ENCODE measurements around the gene SYT2.
"Not testable (repeated sequence)": the region's sequence is repeated elsewhere in the genome, so short reads cannot be mapped to it uniquely, and the experiment has no call there.

Gene SYT2

DNA sequence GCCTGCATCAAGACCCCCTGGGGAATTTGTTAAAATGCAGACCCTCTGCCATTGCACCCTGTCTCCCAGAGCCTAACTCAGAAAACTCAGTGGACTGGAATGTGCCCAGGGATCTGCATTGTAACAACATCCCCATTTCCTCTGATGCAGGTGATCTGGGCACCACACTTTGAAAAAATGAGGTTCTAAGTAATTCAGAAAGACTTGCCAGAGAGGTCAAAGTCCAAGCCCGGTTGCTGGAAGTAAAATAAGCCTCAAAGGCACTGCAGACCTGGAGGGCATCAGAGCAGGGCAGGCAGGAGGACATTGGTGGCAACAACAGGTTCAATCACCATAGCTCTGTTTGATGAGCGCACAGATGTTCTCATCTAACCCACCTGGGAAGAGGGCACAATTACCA lies 90.7 kb downstream of the SYT2 start:
- Histone ChIP-seq H3K9me3 (ENCODE audit: insufficient read depth, low read length, severe bottlenecking) (no peaks in the 10 kb centered on the region), H3K27me3 (ENCODE audit: insufficient read depth, low read length, poor library complexity) (no peaks in the 10 kb centered on the region), H3K36me3 (ENCODE audit: insufficient read depth, low read length) (no peaks in the 10 kb centered on the region), H3K4me3 (ENCODE audit: low read depth in 1 of 2, low read length in 2 of 2) (no peak overlapping the region), H3K4me2 (ENCODE audit: insufficient read depth, low read length) (no peak overlapping the region), H3K27ac (ENCODE audit: low read length) (no peak overlapping the region), H2AFZ (ENCODE audit: low read depth, low read length) (no peak overlapping the region), H4K20me1 (ENCODE audit: insufficient read depth, low read length) (peaks cover 3% of the 10 kb centered on the region; the same call in 1 of the 2 replicates), H3K79me2 (ENCODE audit: insufficient read depth, low read length) (no peaks in the 10 kb centered on the region), H3K4me1 (ENCODE audit: insufficient read depth, low read length) (no peaks in the 10 kb centered on the region), H3K9ac (ENCODE audit: low read depth, low read length) (no peak overlapping the region)
- no peak for ATAC-seq (ENCODE audit: insufficient read depth, low read depth)
- TF ChIP-seq EZH2 (IDR thresholded peaks at IDR 0.05; ENCODE audit: borderline replicate concordance, low read depth, low read length, severe bottlenecking), result no peak
- TF ChIP-seq, protein P1, sequence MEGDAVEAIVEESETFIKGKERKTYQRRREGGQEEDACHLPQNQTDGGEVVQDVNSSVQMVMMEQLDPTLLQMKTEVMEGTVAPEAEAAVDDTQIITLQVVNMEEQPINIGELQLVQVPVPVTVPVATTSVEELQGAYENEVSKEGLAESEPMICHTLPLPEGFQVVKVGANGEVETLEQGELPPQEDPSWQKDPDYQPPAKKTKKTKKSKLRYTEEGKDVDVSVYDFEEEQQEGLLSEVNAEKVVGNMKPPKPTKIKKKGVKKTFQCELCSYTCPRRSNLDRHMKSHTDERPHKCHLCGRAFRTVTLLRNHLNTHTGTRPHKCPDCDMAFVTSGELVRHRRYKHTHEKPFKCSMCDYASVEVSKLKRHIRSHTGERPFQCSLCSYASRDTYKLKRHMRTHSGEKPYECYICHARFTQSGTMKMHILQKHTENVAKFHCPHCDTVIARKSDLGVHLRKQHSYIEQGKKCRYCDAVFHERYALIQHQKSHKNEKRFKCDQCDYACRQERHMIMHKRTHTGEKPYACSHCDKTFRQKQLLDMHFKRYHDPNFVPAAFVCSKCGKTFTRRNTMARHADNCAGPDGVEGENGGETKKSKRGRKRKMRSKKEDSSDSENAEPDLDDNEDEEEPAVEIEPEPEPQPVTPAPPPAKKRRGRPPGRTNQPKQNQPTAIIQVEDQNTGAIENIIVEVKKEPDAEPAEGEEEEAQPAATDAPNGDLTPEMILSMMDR (IDR thresholded peaks at IDR 0.05; ENCODE audit: borderline replicate concordance, extremely low read depth, low read length, poor library complexity, severe bottlenecking), result no peak
- no peak for DNase-seq

GRCh38 chr1:202619012-202619411 lies 91.2 kb downstream of the SYT2 start:
- H3K4me3 ChIP-seq (ENCODE audit: low read depth in 1 of 2, low read length in 2 of 2); H3K79me2 ChIP-seq (ENCODE audit: insufficient read depth, low read length); H3K4me1 ChIP-seq (ENCODE audit: insufficient read depth, low read length); H3K9ac ChIP-seq (ENCODE audit: low read depth, low read length); H3K27ac ChIP-seq (ENCODE audit: low read length); H4K20me1 ChIP-seq (ENCODE audit: insufficient read depth, low read length); H2AFZ ChIP-seq (ENCODE audit: low read depth, low read length); ATAC-seq (ENCODE audit: insufficient read depth, low read depth); DNase-seq; H3K27me3 ChIP-seq (ENCODE audit: insufficient read depth, low read length, poor library complexity); H3K9me3 ChIP-seq (ENCODE audit: insufficient read depth, low read length, severe bottlenecking); H3K4me2 ChIP-seq (ENCODE audit: insufficient read depth, low read length); H3K36me3 ChIP-seq (ENCODE audit: insufficient read depth, low read length): not testable (repeated sequence)

GRCh38 chr1:202616355-202616915 lies 93.8 kb downstream of the SYT2 start:
- Histone ChIP-seq H3K4me2 (ENCODE audit: insufficient read depth, low read length) (no peak overlapping the region), H4K20me1 (ENCODE audit: insufficient read depth, low read length) (no peaks in the 10 kb centered on the region)

GRCh38 chr1:202615501-202616354 lies 94.5 kb downstream of the SYT2 start:
- Histone ChIP-seq H2AFZ (ENCODE audit: low read depth, low read length) (no peak overlapping the region), H3K27ac (ENCODE audit: low read length) (no peak overlapping the region), H3K4me2 (ENCODE audit: insufficient read depth, low read length) (no peak overlapping the region), H3K9ac (ENCODE audit: low read depth, low read length) (no peak overlapping the region), H3K4me3 (ENCODE audit: low read depth in 1 of 2, low read length in 2 of 2) (no peak overlapping the region), H4K20me1 (ENCODE audit: insufficient read depth, low read length) (no peaks in the 10 kb centered on the region), H3K79me2 (ENCODE audit: insufficient read depth, low read length) (no peaks in the 10 kb centered on the region), H3K9me3 (ENCODE audit: insufficient read depth, low read length, severe bottlenecking) (no peaks in the 10 kb centered on the region), H3K27me3 (ENCODE audit: insufficient read depth, low read length, poor library complexity) (no peaks in the 10 kb centered on the region), H3K4me1 (ENCODE audit: insufficient read depth, low read length) (no peaks in the 10 kb centered on the region), H3K36me3 (ENCODE audit: insufficient read depth, low read length) (no peaks in the 10 kb centered on the region)
- ATAC-seq (ENCODE audit: insufficient read depth, low read depth), result no peak
- no peak for TF ChIP-seq EZH2 (IDR thresholded peaks at IDR 0.05; ENCODE audit: borderline replicate concordance, low read depth, low read length, severe bottlenecking)
- TF ChIP-seq, protein P1 (IDR thresholded peaks at IDR 0.05; ENCODE audit: borderline replicate concordance, extremely low read depth, low read length, poor library complexity, severe bottlenecking), result no peak
- DNase-seq, result no peak

More at GRCh38 chr1:202616355-202616915, 93.8 kb downstream of the SYT2 start:
- TF ChIP-seq, protein P1 (IDR thresholded peaks at IDR 0.05; ENCODE audit: borderline replicate concordance, extremely low read depth, low read length, poor library complexity, severe bottlenecking), result no peak
- no peak for TF ChIP-seq EZH2 (IDR thresholded peaks at IDR 0.05; ENCODE audit: borderline replicate concordance, low read depth, low read length, severe bottlenecking)
- no peak overlapping the region for H2AFZ ChIP-seq (ENCODE audit: low read depth, low read length)
- H3K4me3 ChIP-seq (ENCODE audit: low read depth in 1 of 2, low read length in 2 of 2), result no peak overlapping the region
- no peaks in the 10 kb centered on the region for H3K9me3 ChIP-seq (ENCODE audit: insufficient read depth, low read length, severe bottlenecking)
- H3K36me3 ChIP-seq (ENCODE audit: insufficient read depth, low read length), result no peaks in the 10 kb centered on the region
- H3K27me3 ChIP-seq (ENCODE audit: insufficient read depth, low read length, poor library complexity), result no peaks in the 10 kb centered on the region
- H3K4me1 ChIP-seq (ENCODE audit: insufficient read depth, low read length), result no peaks in the 10 kb centered on the region
- H3K79me2 ChIP-seq (ENCODE audit: insufficient read depth, low read length), result no peaks in the 10 kb centered on the region
- no peak overlapping the region for H3K9ac ChIP-seq (ENCODE audit: low read depth, low read length)
- ATAC-seq (ENCODE audit: insufficient read depth, low read depth), result no peak
- no peak for DNase-seq
- H3K27ac ChIP-seq (ENCODE audit: low read length), result no peak overlapping the region

GRCh38 chr1:202615208-202615500 lies 95.1 kb downstream of the SYT2 start:
- H3K27ac ChIP-seq (ENCODE audit: low read length); H3K79me2 ChIP-seq (ENCODE audit: insufficient read depth, low read length); ATAC-seq (ENCODE audit: insufficient read depth, low read depth); H3K9me3 ChIP-seq (ENCODE audit: insufficient read depth, low read length, severe bottlenecking); H3K4me1 ChIP-seq (ENCODE audit: insufficient read depth, low read length); H3K4me2 ChIP-seq (ENCODE audit: insufficient read depth, low read length); H3K27me3 ChIP-seq (ENCODE audit: insufficient read depth, low read length, poor library complexity); DNase-seq; H2AFZ ChIP-seq (ENCODE audit: low read depth, low read length); H3K9ac ChIP-seq (ENCODE audit: low read depth, low read length); H4K20me1 ChIP-seq (ENCODE audit: insufficient read depth, low read length); H3K36me3 ChIP-seq (ENCODE audit: insufficient read depth, low read length); H3K4me3 ChIP-seq (ENCODE audit: low read depth in 1 of 2, low read length in 2 of 2): not testable (repeated sequence)

Data from DND-41 (cell line).